Calu3 (cell line): Measurements from ENCODE around the gene INCENP. TPM values are rescaled to one million over a fixed set of nuclear protein-coding genes. Genes with fewer than 3 reads are reported as not detected.
A peak's percentile ranks its signal among the peaks of the same experiment; 100 is the strongest.
"Not testable (repeated sequence)": the region's sequence is repeated elsewhere in the genome, so short reads cannot be mapped to it uniquely, and the experiment has no call there.

Source experiments
- BruUV-seq: library from RNA; stranded (reverse); fragments of 400-500 nt; replicated peaks from 2 replicates; lab custom pipeline; 2021; lab: Mats Ljungman, UMichigan
- CTCF ChIA-PET: fragments of 300-600 bp; sonication (Branson Sonifier 250); formaldehyde crosslinking; loops from one replicate; lab custom pipeline; 2022; ENCODE audit warnings: antibody characterized with exemption; lab: Charles Lee
- DNase-seq: peaks from one replicate; pipeline ENCODE4 v3.0.0; 2022
- H3K27ac Mint-ChIP-seq: one replicate; pipeline ENCODE4 v1.8.0; 2022; ENCODE audit warnings: mixed read lengths; ENCODE audit not compliant: unreplicated experiment
- H3K27me3 Mint-ChIP-seq: one replicate; pipeline ENCODE4 v1.8.0; 2022; ENCODE audit warnings: mixed read lengths; ENCODE audit not compliant: unreplicated experiment
- H3K36me3 Mint-ChIP-seq: one replicate; pipeline ENCODE4 v1.8.0; 2022; ENCODE audit warnings: mild to moderate bottlenecking, moderate library complexity, mixed read lengths; ENCODE audit not compliant: insufficient read depth, unreplicated experiment
- H3K4me1 Mint-ChIP-seq: one replicate; pipeline ENCODE4 v1.8.0; 2022; ENCODE audit warnings: mild to moderate bottlenecking, low read depth, mixed read lengths; ENCODE audit not compliant: unreplicated experiment
- H3K4me3 Mint-ChIP-seq: one replicate; pipeline ENCODE4 v1.8.0; 2022; ENCODE audit warnings: mild to moderate bottlenecking, low read depth, moderate library complexity, mixed read lengths; ENCODE audit not compliant: unreplicated experiment
- H3K9me3 Mint-ChIP-seq: one replicate; pipeline ENCODE4 v1.8.0; 2022; ENCODE audit warnings: low read depth, mixed read lengths; ENCODE audit not compliant: unreplicated experiment
- CTCF ChIP-seq: fragments of 200-600 bp; IDR thresholded peaks from one replicate; pipeline ENCODE4 v1.8.0; 2022; ENCODE audit warnings: antibody characterized with exemption; ENCODE audit not compliant: unreplicated experiment
- intact Hi-C: fragments of 100-400 bp; cut with micrococcal nuclease; formaldehyde crosslinking; loops from one replicate; pipeline ENCODE4 v1.10.0; 2022; ENCODE audit not compliant: unreplicated experiment
- total RNA-seq: library from RNA; stranded (reverse); gene quantifications from 2 replicates; pipeline ENCODE4 v1.2.3, GENCODE V29; 2022

The INCENP gene
- total RNA-seq, 1 experiment from 2014 or later: 115 TPM

- H3K4me1 Mint-ChIP-seq: no peaks in the 10 kb centered on the region
- peaks cover 95% of the 10 kb centered on the region for H3K27me3 Mint-ChIP-seq
- intact Hi-C loops: no loop called here
- no peak for TF ChIP-seq CTCF
- CTCF ChIA-PET: no interaction called here
- H3K36me3 Mint-ChIP-seq: no peaks in the 10 kb centered on the region
- no peak for DNase-seq
- no peak overlapping the region for H3K4me3 Mint-ChIP-seq
- no peaks in the 10 kb centered on the region for H3K9me3 Mint-ChIP-seq
- BruUV-seq: no TSS peak
- H3K27ac Mint-ChIP-seq: no peak overlapping the region
Observed at GRCh38 chr11:62195945-62196344, 72.1 kb downstream of the INCENP start.

GRCh38 chr11:62197400-62197799 lies 73.6 kb downstream of the INCENP start:
- CTCF ChIA-PET, H3K4me3 Mint-ChIP-seq, H3K27ac Mint-ChIP-seq, H3K9me3 Mint-ChIP-seq, intact Hi-C loops, H3K4me1 Mint-ChIP-seq, H3K36me3 Mint-ChIP-seq, BruUV-seq, DNase-seq: not testable (repeated sequence)
- H3K27me3 Mint-ChIP-seq: peaks cover 95% of the 10 kb centered on the region

GRCh38 chr11:62201376-62201775 lies 77.6 kb downstream of the INCENP start:
- no peak overlapping the region for H3K27ac Mint-ChIP-seq

More at GRCh38 chr11:62201376-62201775, 77.6 kb downstream of the INCENP start:
- Mint-ChIP-seq H3K9me3 (no peaks in the 10 kb centered on the region), H3K4me3 (no peak overlapping the region), H3K36me3 (no peaks in the 10 kb centered on the region), H3K4me1 (no peaks in the 10 kb centered on the region), H3K27me3 (peaks cover 86% of the 10 kb centered on the region)
- CTCF ChIA-PET: no interaction called here
- no peak for TF ChIP-seq CTCF
- peak; percentile 66 for DNase-seq
- intact Hi-C loops: no loop called here
- no TSS peak for BruUV-seq

Other genes with a start within 250 kb of the INCENP start
- gene FADS3, start 232.5 kb upstream of the INCENP start, total RNA-seq: 19.7 and 20.5 TPM in 2 replicates
- gene RAB3IL1, start 206.4 kb upstream of the INCENP start, total RNA-seq: 0.76 and 2.4 TPM in 2 replicates
- gene BEST1, start 173.7 kb upstream of the INCENP start, total RNA-seq: 0.78 and 1.1 TPM in 2 replicates
- 1,555 and 1,627 TPM in 2 replicates for gene FTH1, start 156.4 kb upstream of the INCENP start, total RNA-seq
- gene SCGB1D1, start 66.2 kb downstream of the INCENP start, total RNA-seq: not detected in 2 replicates
- not detected in 2 replicates for gene SCGB2A1, start 84.7 kb downstream of the INCENP start, total RNA-seq
- not detected in 2 replicates for gene SCGB1D2, start 118.2 kb downstream of the INCENP start, total RNA-seq
- not detected in 2 replicates for gene SCGB2A2, start 146.1 kb downstream of the INCENP start, total RNA-seq
- gene SCGB1D4, start 175.1 kb downstream of the INCENP start, total RNA-seq: not detected in 2 replicates
- gene ASRGL1, start 213.4 kb downstream of the INCENP start, total RNA-seq: 30.3 and 38.7 TPM in 2 replicates